ENCODE results near the gene MIPEP. TPM values are rescaled to one million over a fixed set of nuclear protein-coding genes. Genes with fewer than 3 reads are reported as not detected.

The MIPEP gene
- total and polyA plus RNA-seq, 9 of the 15 experiments (the other 6 are each of a cell fraction or from before 2014, with no cell fraction given): 1.7 to 19.3 (median 13.1) TPM

GRCh38 chr13:23692816-23693215, 196.4 kb downstream of the MIPEP start:
- Histone ChIP-seq H3K4me1 (replicated peaks in 1 of 2; ENCODE audit: control insufficient read depth in 2 of 2, insufficient read depth in 2 of 2, low read length in 2 of 2) (peaks cover 0 to 9% of the 10 kb centered on the region in 2 experiments; a peak in 2 of 5 replicates), H3K9ac (ENCODE audit: insufficient read depth in 1 of 2, low read depth in 2 of 2, low read length in 2 of 2) (no peak overlapping the region), H3K27me3 (ENCODE audit: control insufficient read depth in 2 of 2, insufficient read depth in 2 of 2, low read length in 2 of 2) (peaks cover 3 to 25% of the 10 kb centered on the region in 2 experiments; a peak in 3 of 5 replicates), H3K36me3 (ENCODE audit: control insufficient read depth, insufficient read depth, low read length) (no peaks in the 10 kb centered on the region), H3K27ac (ENCODE audit: extremely low read depth, low read depth, low read length) (no peak overlapping the region), H3K9me3 (replicated peaks; ENCODE audit: control insufficient read depth, insufficient read depth, low read depth, low read length) (no peaks in the 10 kb centered on the region), H3K9me1 (ENCODE audit: control insufficient read depth, insufficient read depth, low read length) (no peaks in the 10 kb centered on the region), H3K4me3 (no peak overlapping the region), H2AFZ (ENCODE audit: low read depth, low read length) (no peak overlapping the region), H3K4me2 (ENCODE audit: insufficient read depth, low read length) (no peak overlapping the region), H4K20me1 (replicated peaks; ENCODE audit: control insufficient read depth, insufficient read depth, low read length) (no peaks in the 10 kb centered on the region), H3K79me2 (ENCODE audit: control insufficient read depth, insufficient read depth, low read length) (no peaks in the 10 kb centered on the region)
- DNase-seq (ENCODE audit: extremely low read depth in 1 of 4, low spot score in 3 of 4) (no peak), ATAC-seq (no peak), FAIRE-seq (no peak)
- no TSS peak for BruUV-seq (replicated peaks)
- CTCF ChIA-PET (ENCODE audit: low intra/inter-chr PET ratio): no interaction called here
- intact Hi-C loops (cut with micrococcal nuclease) (no loop called here), in situ Hi-C loops (cut with MboI) (no loop called here)
- WGBS (ENCODE audit: insufficient coverage, low coverage, missing lambda C conversion rate): 5% methylated on average over 3 of the region's 3 CpGs
- TF ChIP-seq ZNF23 (CRISPR knock-in tag; IDR thresholded peaks at IDR 0.05): no peak
- TF ChIP-seq, protein P1, sequence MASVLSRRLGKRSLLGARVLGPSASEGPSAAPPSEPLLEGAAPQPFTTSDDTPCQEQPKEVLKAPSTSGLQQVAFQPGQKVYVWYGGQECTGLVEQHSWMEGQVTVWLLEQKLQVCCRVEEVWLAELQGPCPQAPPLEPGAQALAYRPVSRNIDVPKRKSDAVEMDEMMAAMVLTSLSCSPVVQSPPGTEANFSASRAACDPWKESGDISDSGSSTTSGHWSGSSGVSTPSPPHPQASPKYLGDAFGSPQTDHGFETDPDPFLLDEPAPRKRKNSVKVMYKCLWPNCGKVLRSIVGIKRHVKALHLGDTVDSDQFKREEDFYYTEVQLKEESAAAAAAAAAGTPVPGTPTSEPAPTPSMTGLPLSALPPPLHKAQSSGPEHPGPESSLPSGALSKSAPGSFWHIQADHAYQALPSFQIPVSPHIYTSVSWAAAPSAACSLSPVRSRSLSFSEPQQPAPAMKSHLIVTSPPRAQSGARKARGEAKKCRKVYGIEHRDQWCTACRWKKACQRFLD (CRISPR knock-in tag; IDR thresholded peaks at IDR 0.05): no peak
- no peak for TF ChIP-seq POLR2B (IDR thresholded peaks at IDR 0.05; ENCODE audit: low read depth, partially characterized antibody)
- TF ChIP-seq, protein P2, sequence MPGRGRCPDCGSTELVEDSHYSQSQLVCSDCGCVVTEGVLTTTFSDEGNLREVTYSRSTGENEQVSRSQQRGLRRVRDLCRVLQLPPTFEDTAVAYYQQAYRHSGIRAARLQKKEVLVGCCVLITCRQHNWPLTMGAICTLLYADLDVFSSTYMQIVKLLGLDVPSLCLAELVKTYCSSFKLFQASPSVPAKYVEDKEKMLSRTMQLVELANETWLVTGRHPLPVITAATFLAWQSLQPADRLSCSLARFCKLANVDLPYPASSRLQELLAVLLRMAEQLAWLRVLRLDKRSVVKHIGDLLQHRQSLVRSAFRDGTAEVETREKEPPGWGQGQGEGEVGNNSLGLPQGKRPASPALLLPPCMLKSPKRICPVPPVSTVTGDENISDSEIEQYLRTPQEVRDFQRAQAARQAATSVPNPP (IDR thresholded peaks at IDR 0.05; ENCODE audit: borderline replicate concordance, insufficient read depth, insufficient read length): no peak
- TF ChIP-seq ZC3H11A (IDR thresholded peaks at IDR 0.05; ENCODE audit: low read depth, low read length): no peak
- TF ChIP-seq CBFA2T3 (IDR thresholded peaks at IDR 0.05): no peak
- TF ChIP-seq ETV1 (tag; conservative IDR thresholded peaks at IDR 0.05; ENCODE audit: low read depth): no peak
- TF ChIP-seq, protein P3, sequence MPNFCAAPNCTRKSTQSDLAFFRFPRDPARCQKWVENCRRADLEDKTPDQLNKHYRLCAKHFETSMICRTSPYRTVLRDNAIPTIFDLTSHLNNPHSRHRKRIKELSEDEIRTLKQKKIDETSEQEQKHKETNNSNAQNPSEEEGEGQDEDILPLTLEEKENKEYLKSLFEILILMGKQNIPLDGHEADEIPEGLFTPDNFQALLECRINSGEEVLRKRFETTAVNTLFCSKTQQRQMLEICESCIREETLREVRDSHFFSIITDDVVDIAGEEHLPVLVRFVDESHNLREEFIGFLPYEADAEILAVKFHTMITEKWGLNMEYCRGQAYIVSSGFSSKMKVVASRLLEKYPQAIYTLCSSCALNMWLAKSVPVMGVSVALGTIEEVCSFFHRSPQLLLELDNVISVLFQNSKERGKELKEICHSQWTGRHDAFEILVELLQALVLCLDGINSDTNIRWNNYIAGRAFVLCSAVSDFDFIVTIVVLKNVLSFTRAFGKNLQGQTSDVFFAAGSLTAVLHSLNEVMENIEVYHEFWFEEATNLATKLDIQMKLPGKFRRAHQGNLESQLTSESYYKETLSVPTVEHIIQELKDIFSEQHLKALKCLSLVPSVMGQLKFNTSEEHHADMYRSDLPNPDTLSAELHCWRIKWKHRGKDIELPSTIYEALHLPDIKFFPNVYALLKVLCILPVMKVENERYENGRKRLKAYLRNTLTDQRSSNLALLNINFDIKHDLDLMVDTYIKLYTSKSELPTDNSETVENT (CRISPR knock-in tag; IDR thresholded peaks at IDR 0.05): no peak
- TF ChIP-seq ESRRB (CRISPR knock-in tag; IDR thresholded peaks at IDR 0.05; ENCODE audit: borderline replicate concordance): no peak
- TF ChIP-seq, protein P4, sequence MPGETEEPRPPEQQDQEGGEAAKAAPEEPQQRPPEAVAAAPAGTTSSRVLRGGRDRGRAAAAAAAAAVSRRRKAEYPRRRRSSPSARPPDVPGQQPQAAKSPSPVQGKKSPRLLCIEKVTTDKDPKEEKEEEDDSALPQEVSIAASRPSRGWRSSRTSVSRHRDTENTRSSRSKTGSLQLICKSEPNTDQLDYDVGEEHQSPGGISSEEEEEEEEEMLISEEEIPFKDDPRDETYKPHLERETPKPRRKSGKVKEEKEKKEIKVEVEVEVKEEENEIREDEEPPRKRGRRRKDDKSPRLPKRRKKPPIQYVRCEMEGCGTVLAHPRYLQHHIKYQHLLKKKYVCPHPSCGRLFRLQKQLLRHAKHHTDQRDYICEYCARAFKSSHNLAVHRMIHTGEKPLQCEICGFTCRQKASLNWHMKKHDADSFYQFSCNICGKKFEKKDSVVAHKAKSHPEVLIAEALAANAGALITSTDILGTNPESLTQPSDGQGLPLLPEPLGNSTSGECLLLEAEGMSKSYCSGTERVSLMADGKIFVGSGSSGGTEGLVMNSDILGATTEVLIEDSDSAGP (CRISPR knock-in tag; IDR thresholded peaks at IDR 0.05): no peak
- TF ChIP-seq MEF2D (tag; conservative IDR thresholded peaks at IDR 0.05; ENCODE audit: low read depth): no peak
- no peak for TF ChIP-seq RHOXF2B (CRISPR knock-in tag; conservative IDR thresholded peaks at IDR 0.05)
- no peak for TF ChIP-seq KLF6 (CRISPR knock-in tag; IDR thresholded peaks at IDR 0.05; ENCODE audit: borderline replicate concordance)
- no peak for TF ChIP-seq U2AF2 (optimal IDR thresholded peaks at IDR 0.05; ENCODE audit: low read depth, low read length)
- POLR2A ChIA-PET: interaction anchor here (0.7 to 1.0 kb wide), 2 partner anchors 12 to 49 kb away, joined by 3 to 4 read pairs; no protein-coding TSS in a partner anchor

All from K562 (cell line).